ENCODE measurements around the gene RTN1.

GRCh38 chr14:59547310-59547709, 323.3 kb downstream of the RTN1 start:
- no peak for TF ChIP-seq CTCF (IDR thresholded peaks at IDR 0.05 in 8 of 11, conservative IDR thresholded peaks at IDR 0.05 in 3 of 11)
- TF ChIP-seq POLR2A (IDR thresholded peaks at IDR 0.05): no peak

All from spleen (tissue), 7 donors.